Measurements from ENCODE around the gene MPZ.

- TF ChIP-seq CTCF (IDR thresholded peaks at IDR 0.05; ENCODE audit: poor library complexity) (no peak), EZH2 (IDR thresholded peaks at IDR 0.05; ENCODE audit: borderline replicate concordance) (no peak)
These were observed 36.4 kb downstream of the MPZ start for GRCh38 chr1:161273402-161273801.
